ENCODE results near the gene ZBTB16. TPM values are rescaled to one million over a fixed set of nuclear protein-coding genes. Genes with fewer than 3 reads are reported as not detected.

ZBTB16 gene
- total and polyA plus RNA-seq, 9 donors: 12.7 to 160 (median 68.7) TPM

- peaks cover 8% of the 10 kb centered on the region for H3K4me1 ChIP-seq (ENCODE audit: insufficient read depth)
- DNase-seq: no peak
- WGBS, 3 donors: 75 to 86% (median 85%) methylated on average over 2 of the region's 2 CpGs
- intact Hi-C loops (cut with DNase I): no loop called here
- H3K4me3 ChIP-seq: no peak overlapping the region
- H3K9me3 ChIP-seq: no peaks in the 10 kb centered on the region
- no peaks in the 10 kb centered on the region for H3K27me3 ChIP-seq
- H3K36me3 ChIP-seq: no peaks in the 10 kb centered on the region
- no peak overlapping the region for H3K27ac ChIP-seq
- TF ChIP-seq CTCF (IDR thresholded peaks at IDR 0.05) (no peak), EP300 (IDR thresholded peaks at IDR 0.05) (no peak), POLR2A (IDR thresholded peaks at IDR 0.05) (no peak)
Observed at GRCh38 chr11:114290503-114291235, 231.2 kb downstream of the ZBTB16 start.

GRCh38 chr11:114291381-114291780 is 231.9 kb downstream of the ZBTB16 start:
- 25 to 34% (median 32%) methylated on average over 5 of the region's 5 CpGs for WGBS, 3 donors
- Histone ChIP-seq H3K9me3 (no peaks in the 10 kb centered on the region), H3K4me3 (no peak overlapping the region), H3K27me3 (no peaks in the 10 kb centered on the region), H3K27ac (no peak overlapping the region), H3K36me3 (no peaks in the 10 kb centered on the region), H3K4me1 (ENCODE audit: insufficient read depth) (peaks cover 9% of the 10 kb centered on the region)
- intact Hi-C loops (cut with DNase I): no loop called here
- DNase-seq: no peak
- TF ChIP-seq POLR2A (IDR thresholded peaks at IDR 0.05): no peak
- no peak for TF ChIP-seq CTCF (IDR thresholded peaks at IDR 0.05)
- TF ChIP-seq EP300 (IDR thresholded peaks at IDR 0.05): no peak

- DNase-seq: no peak
- TF ChIP-seq EP300 (IDR thresholded peaks at IDR 0.05) (no peak), POLR2A (IDR thresholded peaks at IDR 0.05) (no peak), CTCF (IDR thresholded peaks at IDR 0.05) (no peak)
- Histone ChIP-seq H3K27ac (peak overlapping the region in 1 of 2 donors; percentile 0), H3K9me3 (no peaks in the 10 kb centered on the region), H3K27me3 (no peaks in the 10 kb centered on the region), H3K36me3 (no peaks in the 10 kb centered on the region), H3K4me1 (ENCODE audit: insufficient read depth) (peaks cover 9% of the 10 kb centered on the region), H3K4me3 (no peak overlapping the region)
- intact Hi-C loops (cut with DNase I): no loop called here
- 7 to 12% (median 10%) methylated on average over 4 of the region's 4 CpGs for WGBS, 3 donors
Observed at GRCh38 chr11:114291842-114292680, 232.6 kb downstream of the ZBTB16 start.

GRCh38 chr11:114293201-114293711 is 233.7 kb downstream of the ZBTB16 start:
- no peaks in the 10 kb centered on the region for H3K27me3 ChIP-seq
- H3K27ac ChIP-seq: no peak overlapping the region
- 69 to 93% (median 86%) methylated on average over 1 of the region's 1 CpG for WGBS, 3 donors
- no peaks in the 10 kb centered on the region for H3K36me3 ChIP-seq
- no peak for DNase-seq
- intact Hi-C loops (cut with DNase I): no loop called here
- no peak overlapping the region for H3K4me3 ChIP-seq
- H3K4me1 ChIP-seq (ENCODE audit: insufficient read depth): peaks cover 9% of the 10 kb centered on the region
- H3K9me3 ChIP-seq: no peaks in the 10 kb centered on the region
- no peak for TF ChIP-seq EP300 (IDR thresholded peaks at IDR 0.05)
- TF ChIP-seq CTCF (IDR thresholded peaks at IDR 0.05): no peak
- TF ChIP-seq POLR2A (IDR thresholded peaks at IDR 0.05): no peak

Data from ovary (tissue), 9 donors.